SK-N-SH (cell line): ENCODE results near the gene PEX1. TPM values are rescaled to one million over a fixed set of nuclear protein-coding genes. Genes with fewer than 3 reads are reported as not detected.
"Not testable (repeated sequence)": the region's sequence is repeated elsewhere in the genome, so short reads cannot be mapped to it uniquely, and the experiment has no call there.

Experiments used
- CTCF ChIA-PET: fragments of 300-600, 350-600 bp; formaldehyde crosslinking; extraction: SDS; loops from one replicate; lab custom pipeline; 2021; lab: Yijun Ruan, JAX
- POLR2A ChIA-PET: fragments of 350-600 bp; sonication (Branson Sonifier 250); formaldehyde crosslinking; extraction: SDS; loops from one replicate; lab custom pipeline; 2020; ENCODE audit warnings: antibody characterized with exemption, inconsistent platforms; lab: Yijun Ruan, JAX
- DNase-seq: peaks from one replicate; pipeline ENCODE4 v3.0.0; 2012
- H2AFZ ChIP-seq: fragments of 200-600 bp; sonication (generic); 2 replicates; pipeline ENCODE4 v1.8.1; 2016; ENCODE audit warnings: antibody characterized with exemption, mild to moderate bottlenecking, low read depth
- H3F3A ChIP-seq: fragments of 200-600 bp; sonication (generic); replicated peaks from 2 replicates; pipeline ENCODE3; 2016; ENCODE audit warnings: antibody characterized with exemption, mild to moderate bottlenecking; ENCODE audit not compliant: insufficient read depth
- H3K27ac ChIP-seq, 2 experiments: fragments of 200-500 bp in 1 of 2; fragments of 200-600 bp in 1 of 2; sonication (Bioruptor generic) in 1 of 2; sonication (generic), shearing (Covaris generic) in 1 of 2; 2 replicates each; pipeline versions ENCODE4 v1.5.1 to v1.6.1; 2014 to 2016; ENCODE audit warnings: low read depth in 2 of 2, inconsistent platforms in 1 of 2, low read length in 1 of 2, mild to moderate bottlenecking in 1 of 2, mixed read lengths in 1 of 2
- H3K27me3 ChIP-seq: fragments of 200-600 bp; sonication (generic), shearing (Covaris generic); 2 replicates; pipeline ENCODE4 v1.6.1; 2016; ENCODE audit warnings: mixed run types; ENCODE audit not compliant: insufficient read depth
- H3K36me3 ChIP-seq, 2 experiments: fragments of 200-500 bp in 1 of 2; fragments of 200-600 bp in 1 of 2; sonication (Bioruptor generic) in 1 of 2; sonication (generic) in 1 of 2; replicated peaks in 1 of 2; 2 replicates each; pipeline versions ENCODE3 to v1.5.1; 2014 to 2016; ENCODE audit warnings: low read length in 1 of 2, mild to moderate bottlenecking in 1 of 2; ENCODE audit not compliant: insufficient read depth in 2 of 2, control insufficient read depth in 1 of 2
- H3K4me1 ChIP-seq, 2 experiments: fragments of 200-500 bp in 1 of 2; fragments of 200-600 bp in 1 of 2; sonication (Bioruptor generic) in 1 of 2; sonication (generic), shearing (Covaris generic) in 1 of 2; 2 replicates each; pipeline versions ENCODE4 v1.5.1 to v1.6.1; 2014 to 2016; ENCODE audit warnings: low read depth in 1 of 2, low read length in 1 of 2, mixed run types in 1 of 2; ENCODE audit not compliant: insufficient read depth in 2 of 2, control insufficient read depth in 1 of 2
- H3K4me2 ChIP-seq: fragments of 200-600 bp; sonication (generic), shearing (Covaris generic); 2 replicates; pipeline ENCODE4 v1.6.1; 2017; ENCODE audit warnings: mixed run types
- H3K4me3 ChIP-seq, 2 experiments: fragments of 200-500 bp in 1 of 2; fragments of 200-600 bp in 1 of 2; sonication (Bioruptor generic) in 1 of 2; sonication (generic), shearing (Covaris generic) in 1 of 2; 2 replicates each; pipeline versions ENCODE4 v1.5.1 to v1.8.1; 2014 to 2016; ENCODE audit warnings: low read depth in 2 of 2, inconsistent platforms in 1 of 2, low read length in 1 of 2, mild to moderate bottlenecking in 1 of 2, mixed read lengths in 1 of 2, moderate library complexity in 1 of 2
- H3K79me2 ChIP-seq: fragments of 200-600 bp; sonication (generic); 2 replicates; pipeline ENCODE4 v1.8.1; 2017; ENCODE audit warnings: mild to moderate bottlenecking; ENCODE audit not compliant: insufficient read depth
- H3K9ac ChIP-seq: fragments of 200-600 bp; sonication (generic); 2 replicates; pipeline ENCODE4 v1.6.1; 2017; ENCODE audit warnings: mixed run types
- H3K9me2 ChIP-seq: fragments of 200-600 bp; sonication (generic); 2 replicates; pipeline ENCODE4 v1.6.1; 2017; ENCODE audit warnings: mixed run types
- H3K9me3 ChIP-seq: fragments of 200-600 bp; sonication (generic); 2 replicates; pipeline ENCODE4 v1.6.1; 2017; ENCODE audit warnings: mixed run types, mild to moderate bottlenecking, moderate library complexity
- H4K20me1 ChIP-seq: fragments of 200-600 bp; sonication (generic); 2 replicates; pipeline ENCODE4 v1.6.1; 2017; ENCODE audit warnings: mild to moderate bottlenecking, mixed run types; ENCODE audit not compliant: insufficient read depth
- CHD2 ChIP-seq: fragments of 150-350 bp; IDR thresholded peaks from 2 replicates; pipeline ENCODE4 v1.6.1; 2018; ENCODE audit warnings: low read length; ENCODE audit not compliant: partially characterized antibody
- CTCF ChIP-seq: fragments of 200-600 bp; sonication (generic); IDR thresholded peaks from 2 replicates; pipeline ENCODE4 v1.6.1; 2017; ENCODE audit warnings: antibody characterized with exemption, mild to moderate bottlenecking, moderate library complexity
- ELF1 ChIP-seq: IDR thresholded peaks from 2 replicates; pipeline ENCODE4 v1.4.0; 2012
- FOSL2 ChIP-seq: IDR thresholded peaks from 2 replicates; pipeline ENCODE4 v1.4.0; 2012; ENCODE audit warnings: low read depth, mild to moderate bottlenecking, moderate library complexity, borderline replicate concordance
- FOXJ3 ChIP-seq: sonication (generic); formaldehyde crosslinking; IDR thresholded peaks from 2 replicates; pipeline ENCODE4 v1.5.1; 2020; ENCODE audit warnings: mild to moderate bottlenecking, missing genetic modification reagents
- GATA2 ChIP-seq: sonication (generic); formaldehyde crosslinking; IDR thresholded peaks from 2 replicates; pipeline ENCODE4 v1.5.0; 2020; ENCODE audit warnings: mild to moderate bottlenecking, missing genetic modification reagents
- JUND ChIP-seq: IDR thresholded peaks from 2 replicates; pipeline ENCODE4 v1.4.0; 2012
- MAX ChIP-seq: IDR thresholded peaks from 2 replicates; pipeline ENCODE4 v1.4.0; 2012; ENCODE audit warnings: low read depth
- MEF2A ChIP-seq: IDR thresholded peaks from 2 replicates; pipeline ENCODE4 v1.4.0; 2012; ENCODE audit warnings: low read depth, borderline replicate concordance
- MXI1 ChIP-seq: IDR thresholded peaks from 2 replicates; pipeline ENCODE4 v1.6.1; 2012; ENCODE audit warnings: mild to moderate bottlenecking, low read depth, low read length, improper control_type of control experiment
- NRF1 ChIP-seq: IDR thresholded peaks from 2 replicates; pipeline ENCODE4 v1.6.1; 2012; ENCODE audit warnings: low read depth, mild to moderate bottlenecking, low read length
- POLR2AphosphoS5 ChIP-seq: IDR thresholded peaks from 2 replicates; pipeline ENCODE4 v1.6.1; 2012; ENCODE audit warnings: low read depth, low read length
- RFX5 ChIP-seq: IDR thresholded peaks from 2 replicates; pipeline ENCODE4 v1.6.1; 2012; ENCODE audit warnings: mild to moderate bottlenecking, improper control_type of control experiment, low read length
- RXRA ChIP-seq: IDR thresholded peaks from 2 replicates; pipeline ENCODE4 v1.4.0; 2012; ENCODE audit warnings: low read depth, mild to moderate bottlenecking, borderline replicate concordance
- SIN3A ChIP-seq: IDR thresholded peaks from 2 replicates; pipeline ENCODE4 v1.6.1; 2012; ENCODE audit warnings: low read depth, mild to moderate bottlenecking, low read length, moderate library complexity, borderline replicate concordance
- TCF12 ChIP-seq: IDR thresholded peaks from 2 replicates; pipeline ENCODE4 v1.4.0; 2012
- TEAD4 ChIP-seq: IDR thresholded peaks from 2 replicates; pipeline ENCODE4 v1.4.0; 2012; ENCODE audit warnings: mild to moderate bottlenecking, borderline replicate concordance; ENCODE audit not compliant: insufficient read depth
- USF1 ChIP-seq: IDR thresholded peaks from 2 replicates; pipeline ENCODE4 v1.4.0; 2012; ENCODE audit warnings: low read depth, borderline replicate concordance
- YY1 ChIP-seq: IDR thresholded peaks from 2 replicates; pipeline ENCODE4 v1.4.0; 2012; ENCODE audit warnings: low read depth, mild to moderate bottlenecking
- WGBS: methylation state at CpG from one replicate; pipeline ENCODE4 v1.1.6; 2017; ENCODE audit warnings: low lambda C conversion rate; 5-methylcytosine and 5-hydroxymethylcytosine counted together
- polyA plus RNA-seq, 3 experiments: library from polyadenylated mRNA; depleted of rRNA; stranded (reverse); fragments of >200 nt; gene quantifications; 2 replicates each; pipeline ENCODE4 v1.2.3, GENCODE V29; 2012
- TF ChIP-seq, protein P1 (sequence below): IDR thresholded peaks from 2 replicates; pipeline ENCODE4 v1.4.0; 2012; ENCODE audit warnings: low read depth, borderline replicate concordance

PEX1 gene
- polyA plus RNA-seq, 1 of the 3 experiments (the other 2 are of a cell fraction): 16.0 TPM

GRCh38 chr7:92468589-92468988 is 59.7 kb downstream of the PEX1 start:
- H4K20me1 ChIP-seq, H3K79me2 ChIP-seq, H3K27ac ChIP-seq, POLR2A ChIA-PET, H3K9me2 ChIP-seq, DNase-seq, H3K36me3 ChIP-seq, H3K4me2 ChIP-seq, H3F3A ChIP-seq, H3K9me3 ChIP-seq, H2AFZ ChIP-seq, H3K4me1 ChIP-seq, CTCF ChIA-PET, H3K4me3 ChIP-seq, H3K9ac ChIP-seq, H3K27me3 ChIP-seq: not testable (repeated sequence)
- WGBS: 76% methylated on average over 9 of the region's 9 CpGs

GRCh38 chr7:92466682-92467081 is 61.6 kb downstream of the PEX1 start:
- H3K9ac ChIP-seq: no peak overlapping the region
- no peaks in the 10 kb centered on the region for H3K27me3 ChIP-seq
- peaks cover 0 to 2% of the 10 kb centered on the region in 2 experiments; a peak in 1 of 4 replicates for H3K4me1 ChIP-seq
- H4K20me1 ChIP-seq: no peaks in the 10 kb centered on the region
- H3K9me3 ChIP-seq: no peaks in the 10 kb centered on the region
- no peak for DNase-seq
- ChIA-PET CTCF (interaction anchor here (0.9 to 2.2 kb wide), 2 partner anchors 20 to 636 kb away, joined by 3 to 9 read pairs; partner anchors contain the start of gene GATAD1), POLR2A (no interaction called here)
- no peak overlapping the region for H3K4me3 ChIP-seq
- peaks cover under 1% of the 10 kb centered on the region for H3F3A ChIP-seq
- H3K4me2 ChIP-seq: no peak overlapping the region
- H3K79me2 ChIP-seq: no peaks in the 10 kb centered on the region
- H3K27ac ChIP-seq: no peak overlapping the region
- no peaks in the 10 kb centered on the region for H3K9me2 ChIP-seq
- WGBS: 69% methylated on average over 2 of the region's 2 CpGs
- TF ChIP-seq RFX5 (no peak), GATA2 (CRISPR knock-in tag) (no peak), JUND (no peak), CHD2 (no peak), FOSL2 (no peak), USF1 (no peak), FOXJ3 (CRISPR knock-in tag) (no peak), MEF2A (no peak), TEAD4 (no peak), CTCF (no peak), MAX (no peak), TCF12 (no peak), POLR2AphosphoS5 (no peak), RXRA (no peak), MXI1 (no peak), SIN3A (no peak), YY1 (no peak), NRF1 (no peak), ELF1 (no peak)
- TF ChIP-seq, protein P1, sequence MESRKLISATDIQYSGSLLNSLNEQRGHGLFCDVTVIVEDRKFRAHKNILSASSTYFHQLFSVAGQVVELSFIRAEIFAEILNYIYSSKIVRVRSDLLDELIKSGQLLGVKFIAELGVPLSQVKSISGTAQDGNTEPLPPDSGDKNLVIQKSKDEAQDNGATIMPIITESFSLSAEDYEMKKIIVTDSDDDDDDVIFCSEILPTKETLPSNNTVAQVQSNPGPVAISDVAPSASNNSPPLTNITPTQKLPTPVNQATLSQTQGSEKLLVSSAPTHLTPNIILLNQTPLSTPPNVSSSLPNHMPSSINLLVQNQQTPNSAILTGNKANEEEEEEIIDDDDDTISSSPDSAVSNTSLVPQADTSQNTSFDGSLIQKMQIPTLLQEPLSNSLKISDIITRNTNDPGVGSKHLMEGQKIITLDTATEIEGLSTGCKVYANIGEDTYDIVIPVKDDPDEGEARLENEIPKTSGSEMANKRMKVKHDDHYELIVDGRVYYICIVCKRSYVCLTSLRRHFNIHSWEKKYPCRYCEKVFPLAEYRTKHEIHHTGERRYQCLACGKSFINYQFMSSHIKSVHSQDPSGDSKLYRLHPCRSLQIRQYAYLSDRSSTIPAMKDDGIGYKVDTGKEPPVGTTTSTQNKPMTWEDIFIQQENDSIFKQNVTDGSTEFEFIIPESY: no peak
- H2AFZ ChIP-seq: no peak overlapping the region
- no peaks in the 10 kb centered on the region for H3K36me3 ChIP-seq
